H9 (cell line): ENCODE measurements around the gene GSS. TPM values are rescaled to one million over a fixed set of nuclear protein-coding genes. Genes with fewer than 3 reads are reported as not detected.

Experiments used
- DNase-seq: peaks from one replicate; pipeline ENCODE4 v3.0.0-alpha.2; 2017
- H2AFZ ChIP-seq: one replicate; pipeline ENCODE4 v1.6.1; 2013; ENCODE audit warnings: mild to moderate bottlenecking, low read length, control low read depth, moderate library complexity
- H2AK5ac ChIP-seq: 2 replicates; pipeline ENCODE4 v1.6.1; 2013; ENCODE audit warnings: low read length, control low read depth, mixed read lengths; ENCODE audit not compliant: insufficient read length
- H2BK120ac ChIP-seq: one replicate; pipeline ENCODE4 v1.6.1; 2013; ENCODE audit warnings: low read depth, mild to moderate bottlenecking, low read length, control low read depth, inconsistent platforms; ENCODE audit not compliant: poor library complexity, severe bottlenecking
- H2BK12ac ChIP-seq: 2 replicates; pipeline ENCODE4 v1.6.1; 2013; ENCODE audit warnings: low read length, control low read depth, mixed read lengths, low read depth; ENCODE audit not compliant: insufficient read length
- H2BK15ac ChIP-seq: 2 replicates; pipeline ENCODE4 v1.6.1; 2013; ENCODE audit warnings: low read depth, low read length, control low read depth
- H2BK20ac ChIP-seq: one replicate; pipeline ENCODE4 v1.6.1; 2013; ENCODE audit warnings: low read depth, mild to moderate bottlenecking, low read length, control low read depth, inconsistent platforms; ENCODE audit not compliant: poor library complexity, severe bottlenecking
- H2BK5ac ChIP-seq: 2 replicates; pipeline ENCODE4 v1.6.1; 2013; ENCODE audit warnings: low read length, control low read depth, mixed read lengths; ENCODE audit not compliant: insufficient read length
- H3K14ac ChIP-seq: 2 replicates; pipeline ENCODE4 v1.6.1; 2013; ENCODE audit warnings: low read length, control low read depth; ENCODE audit not compliant: insufficient read depth
- H3K18ac ChIP-seq: 2 replicates; pipeline ENCODE4 v1.6.1; 2013; ENCODE audit warnings: low read depth, mild to moderate bottlenecking, mixed read lengths, low read length, control low read depth; ENCODE audit not compliant: insufficient read length
- H3K23ac ChIP-seq: 2 replicates; pipeline ENCODE4 v1.6.1; 2013; ENCODE audit warnings: low read length, control low read depth, mixed read lengths, low read depth; ENCODE audit not compliant: insufficient read length
- H3K23me2 ChIP-seq: 2 replicates; pipeline ENCODE4 v1.6.1; 2013; ENCODE audit warnings: low read depth, mild to moderate bottlenecking, mixed read lengths, low read length, control low read depth; ENCODE audit not compliant: insufficient read length, poor library complexity, severe bottlenecking
- H3K27ac ChIP-seq: 2 replicates; pipeline ENCODE4 v1.5.1; 2013; ENCODE audit warnings: low read length, control low read depth, mixed read lengths, low read depth; ENCODE audit not compliant: insufficient read length
- H3K27me3 ChIP-seq: 2 replicates; pipeline ENCODE4 v1.6.1; 2013; ENCODE audit warnings: low read length, control low read depth, inconsistent platforms; ENCODE audit not compliant: insufficient read depth
- H3K4ac ChIP-seq: 2 replicates; pipeline ENCODE4 v1.6.1; 2013; ENCODE audit warnings: low read depth, mild to moderate bottlenecking, control low read depth, inconsistent platforms, low read length, moderate library complexity
- H3K4me1 ChIP-seq: 2 replicates; pipeline ENCODE4 v1.6.1; 2013; ENCODE audit warnings: low read length, control low read depth, inconsistent platforms; ENCODE audit not compliant: insufficient read depth
- H3K4me2 ChIP-seq: 2 replicates; pipeline ENCODE4 v1.6.1; 2013; ENCODE audit warnings: low read length, control low read depth, mixed read lengths; ENCODE audit not compliant: insufficient read length, insufficient read depth
- H3K56ac ChIP-seq: 2 replicates; pipeline ENCODE4 v1.6.1; 2013; ENCODE audit warnings: low read depth, mild to moderate bottlenecking, mixed read lengths, low read length, control low read depth; ENCODE audit not compliant: insufficient read length
- H3K79me1 ChIP-seq: 2 replicates; pipeline ENCODE4 v1.6.1; 2013; ENCODE audit warnings: low read depth, mild to moderate bottlenecking, moderate library complexity, low read length, control low read depth, inconsistent platforms; ENCODE audit not compliant: insufficient read depth, poor library complexity, severe bottlenecking
- H3K79me2 ChIP-seq: 2 replicates; pipeline ENCODE4 v1.6.1; 2013; ENCODE audit warnings: low read length, control low read depth, inconsistent platforms; ENCODE audit not compliant: insufficient read depth
- H3K9ac ChIP-seq: 2 replicates; pipeline ENCODE4 v1.6.1; 2013; ENCODE audit warnings: low read length, control low read depth, mixed read lengths; ENCODE audit not compliant: insufficient read length; ENCODE audit errors: extremely low read depth
- H3K9me3 ChIP-seq: one replicate; pipeline ENCODE4 v1.6.1; 2013; ENCODE audit warnings: low read depth, low read length, inconsistent platforms; ENCODE audit not compliant: control insufficient read depth
- H3T11ph ChIP-seq: one replicate; pipeline ENCODE4 v1.6.1; 2013; ENCODE audit warnings: mild to moderate bottlenecking, low read length, control low read depth, inconsistent platforms
- H4K20me1 ChIP-seq: one replicate; pipeline ENCODE4 v1.6.1; 2013; ENCODE audit not compliant: control insufficient read depth, insufficient read length, insufficient read depth
- H4K5ac ChIP-seq: 2 replicates; pipeline ENCODE4 v1.6.1; 2013; ENCODE audit warnings: low read depth, mild to moderate bottlenecking, mixed read lengths, low read length, control low read depth; ENCODE audit not compliant: insufficient read length
- H4K8ac ChIP-seq: replicated peaks from 2 replicates; pipeline ENCODE4 v1.6.1; 2013; ENCODE audit warnings: low read length, control low read depth, mixed read lengths, low read depth; ENCODE audit not compliant: insufficient read length
- H4K91ac ChIP-seq: 2 replicates; pipeline ENCODE4 v1.6.1; 2013; ENCODE audit warnings: low read depth, mild to moderate bottlenecking, moderate library complexity, mixed read lengths, low read length, control low read depth; ENCODE audit not compliant: insufficient read length
- H3K27ac Mint-ChIP-seq, 3 experiments: 2 replicates in 2 of 3; 3 replicates in 1 of 3; pipeline ENCODE4 v1.8.0; 2020 to 2021; ENCODE audit warnings: mixed read lengths in 3 of 3, mild to moderate bottlenecking in 1 of 3, moderate library complexity in 1 of 3
- H3K27me3 Mint-ChIP-seq: 2 replicates; pipeline ENCODE4 v1.8.0; 2021; ENCODE audit warnings: low read depth, mild to moderate bottlenecking, moderate library complexity, mixed read lengths
- H3K36me3 Mint-ChIP-seq, 3 experiments: 2 replicates in 2 of 3; 3 replicates in 1 of 3; pipeline ENCODE4 v1.8.0; 2020 to 2021; ENCODE audit warnings: low read depth in 3 of 3, mixed read lengths in 3 of 3; ENCODE audit not compliant: insufficient read depth in 1 of 3
- H3K4me1 Mint-ChIP-seq, 2 experiments: 2 replicates each; pipeline ENCODE4 v1.8.0; 2020; ENCODE audit warnings: mixed read lengths in 2 of 2
- H3K4me3 Mint-ChIP-seq, 2 experiments: 2 replicates in 1 of 2; 3 replicates in 1 of 2; pipeline ENCODE4 v1.8.0; 2020 to 2021; ENCODE audit warnings: mild to moderate bottlenecking in 2 of 2, mixed read lengths in 2 of 2, moderate library complexity in 1 of 2
- H3K9me3 Mint-ChIP-seq, 2 experiments: 2 replicates in 1 of 2; 3 replicates in 1 of 2; pipeline ENCODE4 v1.8.0; 2020; ENCODE audit warnings: mild to moderate bottlenecking in 2 of 2, mixed read lengths in 2 of 2, moderate library complexity in 1 of 2
- CTCF ChIP-seq: fragments of 200-600 bp; sonication (generic); conservative IDR thresholded peaks from 3 replicates; pipeline ENCODE4 v1.8.0; 2021; ENCODE audit warnings: antibody characterized with exemption, mild to moderate bottlenecking
- WGBS: extraction: QIAGEN DNeasy Blood & Tissue Kit; methylation state at CpG from one replicate; pipeline ENCODE4 v1.1.7; 2013; ENCODE audit warnings: missing lambda C conversion rate, low lambda C conversion rate, mixed read lengths; ENCODE audit not compliant: insufficient read length; ENCODE audit errors: extremely low coverage; 5-methylcytosine and 5-hydroxymethylcytosine counted together
- total RNA-seq: library from RNA; stranded (reverse); gene quantifications from 2 replicates; pipeline ENCODE4 v1.2.1, GENCODE V29; 2021

GSS gene
- total RNA-seq, 1 experiment from 2014 or later: 48.5 TPM

- Histone ChIP-seq H3K79me1 (no peaks in the 10 kb centered on the region), H3K27ac (no peak overlapping the region), H2BK20ac (no peak overlapping the region), H3K23me2 (no peaks in the 10 kb centered on the region), H2BK12ac (no peak overlapping the region), H4K20me1 (no peaks in the 10 kb centered on the region), H3K27me3 (no peaks in the 10 kb centered on the region), H2BK5ac (no peak overlapping the region), H3K9ac (no peak overlapping the region), H3K23ac (no peak overlapping the region), H4K8ac (no peak overlapping the region), H3K4me1 (peaks cover 8% of the 10 kb centered on the region; the same call in 1 of the 2 replicates), H4K91ac (no peak overlapping the region), H3K4me2 (no peak overlapping the region), H3K9me3 (no peaks in the 10 kb centered on the region), H4K5ac (no peak overlapping the region), H3T11ph (no peak overlapping the region), H2AFZ (no peak overlapping the region), H2BK15ac (no peak overlapping the region), H2BK120ac (no peak overlapping the region), H3K18ac (no peak overlapping the region), H3K56ac (no peak overlapping the region), H3K79me2 (no peaks in the 10 kb centered on the region), H3K14ac (no peak overlapping the region), H3K4ac (no peak overlapping the region), H2AK5ac (no peak overlapping the region)
- Mint-ChIP-seq H3K27ac (no peak overlapping the region; a peak in 1 of 7 replicates), H3K9me3 (peaks cover 0 to 8% of the 10 kb centered on the region in 2 experiments; a peak in 2 of 5 replicates), H3K4me3 (peak overlapping the region in 1 of 2 experiments; percentile 35; a peak in 1 of 5 replicates), H3K4me1 (peaks cover 57% of the 10 kb centered on the region in 2 experiments), H3K36me3 (no peaks in the 10 kb centered on the region), H3K27me3 (peaks cover 96% of the 10 kb centered on the region)
- no peak for TF ChIP-seq CTCF
- peak; percentile 98 for DNase-seq
- whole genome bisulfite sequencing: no CpG with 5 or more reads among the region's 42 CpGs
Measured at GRCh38 chr20:34979366-34980153, 24.0 kb upstream of the GSS start.
